ENCODE data around the gene CRTC1. TPM values are rescaled to one million over a fixed set of nuclear protein-coding genes. Genes with fewer than 3 reads are reported as not detected.

CRTC1 gene
- total RNA-seq, 4 donors from 2014 or later, result 12.3 to 15.9 (median 13.1) TPM

- WGBS, 2 donors, result 77 to 96% methylated on average over 9 to 16 of the region's 25 CpGs
- H3K36me3 ChIP-seq, result no peaks in the 10 kb centered on the region
- no peaks in the 10 kb centered on the region for H3K4me1 ChIP-seq
- no peak for DNase-seq
- no peaks in the 10 kb centered on the region for H3K27me3 ChIP-seq
- TF ChIP-seq POLR2A (IDR thresholded peaks at IDR 0.05), result no peak
- no peak for TF ChIP-seq CTCF (IDR thresholded peaks at IDR 0.05)
- H3K9me3 ChIP-seq, result no peaks in the 10 kb centered on the region
- H3K27ac ChIP-seq, result no peak overlapping the region
- intact Hi-C loops (cut with DNase I), result no loop called here
- H3K4me3 ChIP-seq (replicated peaks in 1 of 3), result no peak overlapping the region
These were observed 25.2 kb downstream of the CRTC1 start for GRCh38 chr19:18708452-18709231.

GRCh38 chr19:18709546-18709945, 26.1 kb downstream of the CRTC1 start:
- intact Hi-C loops (cut with DNase I), result no loop called here
- TF ChIP-seq CTCF (IDR thresholded peaks at IDR 0.05) (no peak), POLR2A (IDR thresholded peaks at IDR 0.05) (no peak)
- Histone ChIP-seq H3K4me1 (no peaks in the 10 kb centered on the region), H3K27ac (no peak overlapping the region), H3K36me3 (no peaks in the 10 kb centered on the region), H3K9me3 (no peaks in the 10 kb centered on the region), H3K4me3 (replicated peaks in 1 of 3) (no peak overlapping the region), H3K27me3 (no peaks in the 10 kb centered on the region)
- WGBS, 2 donors, result 96 to 100% methylated on average over 1 to 9 of the region's 10 CpGs
- no peak for DNase-seq

GRCh38 chr19:18710186-18710585, 26.7 kb downstream of the CRTC1 start:
- no peak for DNase-seq
- intact Hi-C loops (cut with DNase I), result no loop called here
- H3K9me3 ChIP-seq, result no peaks in the 10 kb centered on the region
- H3K27ac ChIP-seq, result no peak overlapping the region
- H3K36me3 ChIP-seq, result no peaks in the 10 kb centered on the region
- no peaks in the 10 kb centered on the region for H3K27me3 ChIP-seq
- no peak for TF ChIP-seq POLR2A (IDR thresholded peaks at IDR 0.05)
- TF ChIP-seq CTCF (IDR thresholded peaks at IDR 0.05), result no peak
- 80 to 82% methylated on average over 11 of the region's 11 CpGs for WGBS, 2 donors
- no peak overlapping the region for H3K4me3 ChIP-seq (replicated peaks in 1 of 3)
- H3K4me1 ChIP-seq, result no peaks in the 10 kb centered on the region

GRCh38 chr19:18710996-18711751, 27.7 kb downstream of the CRTC1 start:
- intact Hi-C loops (cut with DNase I), result no loop called here
- Histone ChIP-seq H3K27ac (no peak overlapping the region), H3K4me1 (no peaks in the 10 kb centered on the region), H3K36me3 (no peaks in the 10 kb centered on the region), H3K9me3 (no peaks in the 10 kb centered on the region), H3K4me3 (replicated peaks in 1 of 3) (no peak overlapping the region), H3K27me3 (no peaks in the 10 kb centered on the region)
- no peak for DNase-seq
- WGBS, 2 donors, result 80 to 85% methylated on average over 19 to 23 of the region's 28 CpGs
- no peak for TF ChIP-seq POLR2A (IDR thresholded peaks at IDR 0.05)
- TF ChIP-seq CTCF (IDR thresholded peaks at IDR 0.05), result no peak

GRCh38 chr19:18711893-18712292, 28.4 kb downstream of the CRTC1 start:
- WGBS, 2 donors, result 94 to 96% methylated on average over 3 of the region's 3 CpGs
- TF ChIP-seq POLR2A (IDR thresholded peaks at IDR 0.05), result no peak
- DNase-seq, result no peak
- Histone ChIP-seq H3K27ac (no peak overlapping the region), H3K4me1 (no peaks in the 10 kb centered on the region), H3K4me3 (replicated peaks in 1 of 3) (no peak overlapping the region), H3K9me3 (no peaks in the 10 kb centered on the region), H3K27me3 (no peaks in the 10 kb centered on the region), H3K36me3 (no peaks in the 10 kb centered on the region)
- intact Hi-C loops (cut with DNase I), result no loop called here
